Mesenteric fat pad (tissue), 1 donor: ENCODE measurements around the gene G6PD. TPM values are rescaled to one million over a fixed set of nuclear protein-coding genes. Genes with fewer than 3 reads are reported as not detected.
"Not testable (repeated sequence)": the region's sequence is repeated elsewhere in the genome, so short reads cannot be mapped to it uniquely, and the experiment has no call there.

Experiments
- DNase-seq: peaks from one replicate; pipeline ENCODE4 v3.0.0-alpha.2; 2020; ENCODE audit warnings: low spot score
- long read RNA-seq: library from polyadenylated mRNA; unstranded; transcript quantifications from one replicate; pipeline ENCODE4 v2.0.0, GENCODE V29; 2020
- total RNA-seq: library from RNA; stranded (reverse); fragmentation: NEBNext Ultra II Directional; extraction: Animal tissue kit (Norgen Biotek cat#: 25700); gene quantifications from one replicate; pipeline ENCODE4 v1.2.1, GENCODE V29; 2021
- donor health status: DM: yes; HTN: yes; CAD: no.

The G6PD gene
- 110 TPM for total RNA-seq
- long read RNA-seq, transcript G6PD-211 (13 exons, 2,632 nt), result major isoform, 15 of 53 reads
- long read RNA-seq, partial matches to known transcripts, result 30 of 53 reads
- long read RNA-seq, other reads (novel, unspliced or antisense), result 6 of 53 reads

- DNase-seq, result no peak
Observed at GRCh38 chrX:154546354-154547244, at the start of gene G6PD. TSS of gene G6PD (minus strand) at chrX:154546846. CDS start at chrX:154546155, 691 bp downstream.

GRCh38 chrX:154595559-154596249 is 49.1 kb upstream of the G6PD start:
- DNase-seq, result no peak

GRCh38 chrX:154594491-154594890 is 47.8 kb upstream of the G6PD start:
- no peak for DNase-seq

- peak; percentile 59 for DNase-seq
Observed at GRCh38 chrX:154593201-154593600, 46.6 kb upstream of the G6PD start.

- peak; percentile 64 for DNase-seq
Observed at GRCh38 chrX:154592505-154592904, 45.9 kb upstream of the G6PD start.

- DNase-seq, result not testable (repeated sequence)
Observed at GRCh38 chrX:154590415-154590814, 43.8 kb upstream of the G6PD start.

GRCh38 chrX:154584585-154585183 is 38.0 kb upstream of the G6PD start, which contains the start of gene CTAG1A:
TSS of gene CTAG1A (plus strand) at chrX:154585133. CDS start at chrX:154585207, 74 bp downstream.
- DNase-seq, result not testable (repeated sequence)

GRCh38 chrX:154582994-154583393 is 36.3 kb upstream of the G6PD start:
- DNase-seq, result not testable (repeated sequence)

GRCh38 chrX:154575076-154575475 is 28.4 kb upstream of the G6PD start:
- not testable (repeated sequence) for DNase-seq

GRCh38 chrX:154573061-154573460 is 26.4 kb upstream of the G6PD start:
- not testable (repeated sequence) for DNase-seq

GRCh38 chrX:154570361-154570760 is 23.7 kb upstream of the G6PD start:
- DNase-seq, result not testable (repeated sequence)

GRCh38 chrX:154562295-154562694 is 15.6 kb upstream of the G6PD start:
- DNase-seq, result not testable (repeated sequence)

GRCh38 chrX:154560326-154560725 is 13.7 kb upstream of the G6PD start:
- not testable (repeated sequence) for DNase-seq

- not testable (repeated sequence) for DNase-seq
Observed at GRCh38 chrX:154558896-154559295, 12.2 kb upstream of the G6PD start.

- DNase-seq, result not testable (repeated sequence)
Observed at GRCh38 chrX:154558060-154558690, 11.5 kb upstream of the G6PD start.

GRCh38 chrX:154552112-154552806 is 5.6 kb upstream of the G6PD start:
- DNase-seq, result not testable (repeated sequence)

GRCh38 chrX:154549766-154550165 is 3.1 kb upstream of the G6PD start:
- DNase-seq, result no peak

- DNase-seq, result no peak
Observed at GRCh38 chrX:154548028-154548316, 1.3 kb upstream of the G6PD start.

- DNase-seq, result peak; percentile 97
Observed at GRCh38 chrX:154547245-154548027, 790 bp upstream of the G6PD start, which contains the start of gene IKBKG. TSS of gene IKBKG (plus strand) at chrX:154547620. CDS start at chrX:154552003, 4,383 bp downstream.
